CD4-positive, alpha-beta T cell treated with Interleukin-17A for 1 hour (primary cell): ENCODE measurements around the gene ZFYVE27.

Experiments used
- DNase-seq: peaks from one replicate; pipeline ENCODE4 v3.0.0-alpha.2; 2020

Gene ZFYVE27

DNA sequence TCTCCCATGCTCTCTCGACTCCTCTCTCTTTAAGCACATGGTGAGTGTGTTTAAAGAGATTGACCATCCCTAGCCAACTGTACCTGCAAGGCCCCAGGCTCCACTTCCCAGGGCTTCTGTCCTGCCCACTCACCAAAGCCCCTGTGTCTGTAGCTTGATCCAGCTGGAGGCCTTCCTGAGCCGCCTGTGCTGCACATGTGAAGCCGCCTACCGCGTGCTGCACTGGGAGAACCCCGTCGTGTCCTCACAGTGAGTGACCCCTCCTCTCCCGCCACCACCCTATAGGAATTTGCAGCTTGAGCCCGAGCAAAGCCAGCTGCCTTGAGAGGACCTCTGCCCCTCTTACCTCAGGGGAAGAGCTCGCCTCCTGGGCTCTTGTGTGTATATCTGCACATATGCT is 11.2 kb downstream of the ZFYVE27 start:
- DNase-seq = no peak

DNA sequence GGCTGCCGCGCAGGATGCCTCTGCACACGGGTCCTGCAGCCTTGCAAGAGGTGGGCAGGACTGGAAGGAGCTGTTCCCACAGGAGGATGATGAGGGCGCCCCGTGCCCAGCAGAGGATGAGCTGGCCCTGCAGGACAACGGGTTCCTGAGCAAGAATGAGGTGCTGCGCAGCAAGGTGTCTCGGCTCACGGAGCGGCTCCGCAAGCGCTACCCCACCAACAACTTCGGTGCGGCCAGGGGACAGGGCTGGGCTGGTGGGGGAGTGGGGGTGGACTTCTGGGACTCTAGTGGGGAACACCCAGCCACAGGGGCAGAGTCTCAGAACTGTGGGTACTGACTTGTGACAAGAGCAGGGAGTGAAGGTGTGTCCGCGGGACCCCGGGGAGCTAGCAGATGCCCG is 16.0 kb downstream of the ZFYVE27 start:
- DNase-seq = no peak

DNA sequence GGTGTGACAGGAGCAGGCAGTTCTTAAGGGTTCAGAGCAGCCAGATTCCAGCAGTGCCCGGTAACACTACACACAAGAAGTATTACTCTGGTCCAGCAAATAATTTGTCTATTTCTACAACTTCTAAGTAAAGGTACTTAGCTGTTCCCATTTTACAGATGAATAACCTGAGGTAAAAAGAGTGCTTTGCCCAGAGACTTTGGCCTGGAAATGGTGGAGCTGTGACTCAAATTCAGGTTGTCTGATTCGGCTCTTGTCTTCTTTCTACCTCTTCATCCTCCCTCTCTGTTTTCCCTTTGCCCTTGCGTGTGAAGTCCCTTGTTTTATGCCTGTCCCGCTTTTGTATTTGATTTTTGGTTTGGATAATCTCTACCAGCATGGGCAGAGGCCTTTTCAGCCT is 17.8 kb downstream of the ZFYVE27 start:
- no peak for DNase-seq

DNA sequence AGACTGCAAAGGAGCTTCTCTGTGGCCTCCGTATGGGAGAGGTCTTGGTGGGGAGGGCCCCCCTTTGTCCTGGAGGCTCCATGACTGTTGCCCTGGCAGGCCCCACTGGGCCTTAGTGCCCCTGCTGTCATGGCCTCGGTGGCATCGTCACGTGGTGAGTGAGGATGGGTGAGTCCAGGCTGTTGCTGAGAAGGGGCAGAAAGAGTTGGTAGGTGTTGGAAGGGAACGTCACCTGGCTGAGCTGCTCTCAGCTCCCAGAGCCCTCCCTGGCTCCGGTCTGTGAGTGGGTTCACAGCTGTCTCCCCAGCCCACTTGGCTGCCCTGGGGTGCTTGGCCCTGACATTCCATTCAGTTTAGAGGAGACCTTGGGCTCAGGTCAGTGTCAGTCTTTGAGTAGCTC is 18.8 kb downstream of the ZFYVE27 start:
- no peak for DNase-seq

DNA sequence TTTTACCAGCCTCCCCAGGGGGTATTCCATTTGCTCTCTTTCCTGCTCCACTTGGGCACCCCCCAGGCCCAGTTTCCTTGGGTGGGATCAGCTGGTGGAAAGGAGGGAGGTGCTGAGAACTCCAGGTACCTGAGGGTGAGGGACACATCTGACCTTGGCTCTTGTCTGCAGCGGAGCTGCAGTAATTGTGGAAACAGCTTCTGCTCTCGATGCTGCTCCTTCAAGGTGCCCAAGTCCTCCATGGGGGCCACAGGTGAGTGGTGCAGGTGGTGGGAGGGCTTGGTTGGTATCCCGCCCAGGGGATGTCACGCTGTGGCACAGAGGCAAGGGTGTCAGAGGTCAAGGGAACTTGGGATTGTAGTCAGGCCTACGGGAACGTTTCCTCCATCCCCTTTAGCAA is 20.5 kb downstream of the ZFYVE27 start:
- no peak for DNase-seq

DNA sequence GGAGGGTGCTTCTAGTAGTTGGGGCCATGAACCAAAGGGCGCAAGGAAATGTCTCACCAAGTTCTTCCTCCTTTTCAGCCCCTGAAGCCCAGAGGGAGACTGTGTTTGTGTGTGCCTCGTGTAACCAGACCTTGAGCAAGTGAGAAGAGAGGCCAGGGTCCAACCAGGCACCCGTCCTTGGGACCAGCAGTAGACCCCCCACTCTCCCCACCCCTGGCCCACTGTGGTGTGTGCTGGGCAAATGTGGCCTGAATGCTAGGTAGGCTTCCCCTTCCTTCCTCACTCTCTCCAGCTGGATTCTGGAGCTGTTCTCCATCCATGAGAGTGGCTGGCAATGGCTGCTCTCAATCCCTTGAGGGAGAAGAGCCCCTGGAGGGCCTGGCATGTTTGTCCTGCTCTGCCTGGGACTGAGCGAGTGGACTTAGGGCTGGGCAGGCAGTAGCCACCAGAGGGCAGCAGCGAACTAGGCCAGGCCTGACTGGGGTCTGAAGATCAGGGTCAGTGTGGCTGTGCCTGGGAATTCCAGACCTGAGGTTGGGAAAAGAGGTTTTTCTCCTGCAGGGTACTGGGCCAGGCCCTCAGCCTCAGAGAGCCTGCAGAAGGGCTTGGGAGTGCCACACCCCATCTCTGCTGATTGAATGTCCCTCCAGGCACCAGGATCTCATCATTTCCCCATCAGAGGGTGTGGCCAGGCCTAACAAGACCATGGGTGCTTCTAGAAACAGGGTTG is 22.4 kb downstream of the ZFYVE27 start:
- peak; percentile 45 for DNase-seq

DNA sequence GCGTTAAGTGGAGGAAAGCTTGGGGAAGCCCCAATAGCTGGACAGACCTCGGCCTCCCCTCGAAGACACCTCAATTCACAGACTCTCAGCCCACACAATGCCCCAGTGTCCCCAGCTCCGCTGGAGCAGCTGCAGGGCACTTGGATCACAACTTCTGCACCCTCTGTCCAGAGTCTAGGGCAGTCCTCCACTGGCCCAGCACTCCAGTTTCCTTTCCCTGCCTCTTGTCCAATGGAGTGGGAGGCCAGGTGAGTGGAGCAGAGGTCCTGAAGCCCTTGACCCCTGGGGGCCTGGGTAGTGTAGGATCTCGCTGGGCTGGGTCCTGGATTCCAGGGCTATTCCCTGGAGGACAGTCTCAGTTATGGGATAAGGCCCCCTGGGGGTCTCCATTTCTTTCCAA is 23.0 kb downstream of the ZFYVE27 start:
- DNase-seq = no peak

DNA sequence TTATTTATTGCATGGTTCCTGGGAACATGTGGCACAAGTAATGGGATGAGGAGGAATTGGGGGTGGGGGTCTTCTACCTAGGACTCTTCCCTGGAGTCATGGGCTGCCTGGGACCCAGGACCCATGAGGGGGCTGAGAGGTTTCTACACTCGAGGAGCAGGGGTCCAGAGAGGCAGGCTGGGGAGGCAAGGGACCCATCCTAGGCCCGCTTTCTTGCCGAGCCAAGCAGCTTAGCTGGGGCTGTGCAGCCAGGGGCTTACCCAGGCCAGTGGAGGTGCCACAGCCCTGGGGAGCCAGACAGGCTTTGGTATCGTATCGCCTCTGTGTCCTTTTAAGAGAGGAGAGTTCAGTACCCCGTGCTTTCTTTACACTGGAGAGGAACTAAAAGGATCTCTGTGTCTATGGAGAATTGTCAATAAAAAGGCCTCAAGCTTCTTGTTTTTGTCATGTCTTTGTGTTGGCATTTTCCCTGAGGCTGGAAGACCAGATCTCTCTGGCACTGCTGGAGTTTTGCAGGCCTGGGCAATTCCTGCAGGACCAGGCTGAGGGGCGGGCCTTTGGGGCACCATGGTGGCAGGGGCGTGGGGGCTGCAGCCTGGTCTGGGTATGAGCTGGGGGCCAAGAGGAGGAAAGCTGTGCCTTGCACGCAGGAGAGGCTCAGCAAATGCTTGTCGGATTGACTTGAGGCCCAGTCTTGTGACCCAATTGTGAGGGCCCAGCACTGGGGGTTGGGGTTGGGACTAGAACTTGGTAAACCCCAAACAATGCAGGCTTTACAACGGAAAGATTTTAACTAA is 23.7 kb downstream of the ZFYVE27 start:
- DNase-seq = no peak

DNA sequence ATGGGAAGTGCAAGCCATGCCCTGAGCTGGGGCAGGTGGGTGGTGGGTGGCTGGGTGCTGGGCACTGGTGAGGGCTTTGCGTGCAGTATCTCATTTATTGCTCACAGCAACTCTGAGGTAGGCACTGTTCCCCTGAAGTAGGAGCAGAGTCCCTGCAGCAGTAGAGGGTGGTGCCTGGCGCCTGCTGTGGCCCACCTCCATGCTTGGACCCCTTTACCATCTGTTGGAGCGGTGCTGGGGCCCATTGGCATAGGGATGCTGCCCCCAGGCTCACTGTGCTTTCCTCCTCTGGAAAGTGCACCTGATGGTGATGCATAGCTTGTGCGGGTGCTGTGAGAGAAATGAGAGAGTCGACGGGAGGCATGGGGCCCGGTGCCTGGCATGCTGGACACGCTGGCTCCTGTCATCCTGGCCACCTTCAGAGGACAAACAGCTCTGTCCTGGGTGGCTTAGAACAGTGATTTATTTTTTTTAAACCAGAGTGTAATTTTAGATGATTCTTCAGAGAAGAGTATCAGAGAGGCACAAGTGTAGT is 24.5 kb downstream of the ZFYVE27 start:
- no peak for DNase-seq

DNA sequence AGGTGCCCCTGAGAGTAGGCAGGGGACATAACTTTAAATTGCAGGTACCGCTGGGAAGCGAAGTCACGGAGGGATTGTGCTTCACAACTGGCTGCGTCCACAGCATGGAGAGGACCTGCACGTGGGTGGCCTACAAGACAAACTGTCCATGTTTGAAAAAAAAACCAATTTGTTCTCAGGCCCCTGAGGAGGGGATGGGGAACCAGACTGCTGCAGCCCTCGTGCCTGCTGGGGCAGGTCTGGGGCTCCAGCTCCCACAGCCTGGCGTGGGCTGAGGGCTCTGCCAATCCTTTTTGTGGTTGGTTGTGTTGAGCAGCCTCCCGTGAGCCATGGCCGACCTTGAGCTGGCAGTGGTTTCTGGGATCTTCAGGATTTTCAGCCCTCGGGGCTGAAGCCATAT is 25.1 kb downstream of the ZFYVE27 start:
- DNase-seq = no peak

DNA sequence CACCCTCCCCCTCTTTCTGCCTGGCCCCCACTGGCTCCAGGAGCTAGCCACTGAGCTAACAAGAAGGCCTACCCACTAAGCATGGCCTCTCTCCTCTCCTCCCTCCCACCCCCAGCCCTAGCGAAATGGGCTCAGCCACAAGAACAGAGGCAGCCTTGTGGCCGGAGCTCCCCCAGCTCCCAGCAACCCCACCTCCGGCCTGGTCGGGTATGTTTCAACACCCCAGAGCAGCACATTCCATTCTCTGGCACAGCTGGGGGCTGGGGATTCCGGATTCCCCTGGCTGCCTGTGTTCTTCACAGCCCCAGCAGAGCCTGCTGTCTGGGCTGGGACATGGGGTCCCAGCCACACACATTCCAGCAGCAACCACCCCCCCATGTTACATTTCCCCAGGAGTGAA is 25.9 kb downstream of the ZFYVE27 start:
- DNase-seq = no peak

DNA sequence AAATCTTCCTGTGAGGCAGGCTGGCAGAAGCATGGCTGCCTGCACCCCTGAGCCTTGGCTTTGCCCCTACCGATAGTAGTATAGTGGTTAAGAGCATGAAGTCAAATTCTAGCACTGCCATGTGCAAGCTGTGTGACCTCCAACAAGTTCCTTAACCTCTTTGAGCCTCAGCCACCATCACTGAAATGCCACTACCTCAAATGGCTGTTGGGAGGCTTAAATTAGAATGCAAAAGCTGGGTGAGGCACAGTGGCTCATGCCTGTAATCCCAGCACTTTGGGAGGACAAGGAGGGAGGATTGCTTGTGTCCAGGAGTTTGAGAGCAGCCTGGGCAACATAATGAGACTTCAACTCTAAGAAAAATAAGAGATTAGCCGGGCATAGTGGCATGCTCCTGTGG is 26.5 kb downstream of the ZFYVE27 start:
- no peak for DNase-seq

DNA sequence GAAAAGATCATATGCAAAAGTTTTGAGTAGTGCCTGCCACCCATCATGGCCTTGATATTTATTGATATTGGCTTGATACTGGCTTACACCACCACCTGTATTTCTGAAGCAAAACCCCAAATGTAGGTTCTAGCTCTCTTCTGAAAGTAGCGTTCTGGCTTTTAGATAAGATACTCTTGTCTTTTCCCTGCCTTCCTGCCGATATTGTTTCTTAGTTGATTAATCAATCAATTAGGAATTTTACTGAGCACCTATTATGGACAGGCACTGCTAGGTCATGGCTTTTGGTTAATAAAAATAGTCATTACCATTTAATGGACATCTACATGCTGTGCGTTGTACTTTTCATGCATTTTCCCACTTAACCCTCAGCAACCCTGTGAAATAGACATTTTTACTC is 27.0 kb downstream of the ZFYVE27 start:
- DNase-seq = no peak

DNA sequence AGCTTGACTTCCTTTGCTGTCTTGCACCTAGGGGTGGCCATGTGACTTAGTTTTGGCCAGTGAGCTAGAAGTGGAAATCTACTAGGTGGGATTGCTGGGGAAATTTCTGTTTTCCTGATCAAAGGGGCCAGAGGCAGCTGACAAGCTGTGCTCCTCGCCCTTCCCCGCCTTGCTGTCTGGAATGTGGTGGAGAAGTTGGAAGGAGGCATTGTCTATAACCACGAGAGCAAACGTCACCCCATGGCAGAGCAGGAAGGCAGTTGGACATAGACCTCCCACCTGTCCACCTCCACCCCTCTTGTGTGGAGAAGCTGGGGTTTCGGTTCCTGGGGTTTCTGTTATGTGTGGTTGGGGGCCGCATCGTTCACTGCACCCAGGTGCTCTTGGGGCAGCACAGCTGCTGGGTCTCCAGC is 27.6 kb downstream of the ZFYVE27 start:
- DNase-seq = no peak

DNA sequence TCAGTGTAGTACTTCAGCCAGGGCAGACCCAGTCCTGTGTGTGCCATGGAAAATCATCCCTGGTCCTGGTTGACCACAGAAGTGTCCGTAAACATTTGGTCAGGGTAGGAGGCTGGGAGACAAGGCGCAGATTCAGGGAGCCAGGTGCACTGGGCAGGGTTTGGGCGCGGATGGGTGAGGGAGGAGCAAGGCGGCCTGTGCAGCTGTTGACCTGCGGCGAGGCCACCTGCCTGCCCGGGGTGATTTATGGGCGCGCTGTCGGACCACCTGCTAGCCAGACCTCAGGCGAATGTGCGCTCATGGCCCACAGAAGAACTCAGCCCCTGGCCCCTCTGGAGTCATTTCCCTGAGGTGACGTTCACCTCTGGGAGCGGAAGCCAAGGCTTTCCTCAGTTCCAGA is 28.3 kb downstream of the ZFYVE27 start:
- no peak for DNase-seq

DNA sequence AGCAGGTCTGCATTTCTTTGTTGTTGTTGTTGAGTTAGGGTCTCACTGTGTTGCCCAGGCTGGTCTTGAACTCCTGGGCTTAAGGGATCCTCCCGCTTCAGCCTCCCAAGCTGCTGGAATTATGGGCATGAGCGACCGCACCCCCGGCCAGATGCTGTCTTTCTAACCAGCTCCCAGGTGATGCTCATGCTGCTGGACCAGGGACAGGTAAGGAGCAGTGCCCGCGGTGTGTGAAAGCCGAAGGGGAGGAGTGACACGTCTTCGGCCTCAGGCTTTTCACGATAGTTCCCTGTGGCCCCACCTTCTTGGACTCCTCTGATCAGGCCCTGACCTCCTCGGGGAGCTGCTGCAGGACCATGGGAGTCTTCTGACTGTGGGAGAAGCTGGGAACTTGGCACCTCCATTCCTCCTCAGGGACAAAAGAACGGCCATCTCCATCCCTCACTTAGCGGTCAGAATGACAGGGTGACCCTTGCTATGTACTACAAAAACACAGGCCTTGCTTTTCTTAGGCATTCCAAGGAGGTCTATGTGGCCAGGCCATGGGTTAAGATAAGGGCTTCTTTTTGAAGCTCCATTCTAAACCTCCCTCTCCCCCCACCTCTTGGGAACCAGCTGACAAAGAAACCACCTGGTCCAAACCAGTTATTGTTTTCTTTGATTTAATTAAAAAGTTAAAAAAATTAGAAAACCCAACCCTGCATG is 29.3 kb downstream of the ZFYVE27 start:
- DNase-seq = no peak

DNA sequence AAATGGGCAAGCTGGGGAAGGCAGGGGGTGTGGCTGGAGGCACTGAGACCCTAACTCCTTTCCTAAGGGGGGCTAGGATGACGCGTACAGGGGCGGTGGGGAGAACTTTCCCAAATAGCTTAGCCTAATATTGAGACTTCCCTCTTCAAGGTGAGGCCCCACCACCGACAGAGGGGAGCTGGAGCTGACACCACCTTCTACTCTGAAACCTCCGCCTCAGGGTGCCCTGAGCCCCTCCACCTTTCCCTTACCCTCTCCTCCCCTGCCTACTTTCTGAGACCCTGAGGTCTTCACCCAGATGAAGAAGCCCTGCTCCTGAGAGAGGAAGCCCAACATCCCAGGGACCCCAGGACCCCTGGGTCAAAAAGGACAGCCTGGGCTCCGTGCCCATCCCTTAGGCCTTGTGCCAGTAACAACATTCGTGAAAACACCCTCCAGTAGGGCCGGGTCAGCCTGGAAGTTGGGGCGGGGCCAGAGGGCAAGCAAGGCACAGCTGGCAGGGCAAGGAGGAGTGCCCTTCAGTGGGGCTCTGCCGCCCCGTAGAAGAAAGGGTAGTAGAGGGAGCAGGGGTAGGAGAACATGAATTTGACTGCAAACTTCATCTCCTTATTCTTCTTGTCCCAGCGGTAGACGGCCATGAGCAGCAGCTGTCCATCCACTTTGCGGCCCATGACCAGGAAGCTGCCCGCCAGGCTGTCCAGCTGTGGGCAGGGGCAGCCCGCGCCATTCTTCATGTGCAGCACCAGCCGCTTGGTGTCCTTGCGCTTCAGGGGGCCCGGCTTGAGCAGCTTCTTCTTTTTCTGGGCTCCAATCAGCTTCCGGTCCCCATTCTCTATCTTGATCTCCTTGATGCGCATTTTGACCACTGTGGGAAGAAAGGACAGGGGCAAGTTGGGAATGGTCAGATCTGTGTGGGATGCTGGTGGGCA is 30.3 kb downstream of the ZFYVE27 start:
- DNase-seq = no peak

DNA sequence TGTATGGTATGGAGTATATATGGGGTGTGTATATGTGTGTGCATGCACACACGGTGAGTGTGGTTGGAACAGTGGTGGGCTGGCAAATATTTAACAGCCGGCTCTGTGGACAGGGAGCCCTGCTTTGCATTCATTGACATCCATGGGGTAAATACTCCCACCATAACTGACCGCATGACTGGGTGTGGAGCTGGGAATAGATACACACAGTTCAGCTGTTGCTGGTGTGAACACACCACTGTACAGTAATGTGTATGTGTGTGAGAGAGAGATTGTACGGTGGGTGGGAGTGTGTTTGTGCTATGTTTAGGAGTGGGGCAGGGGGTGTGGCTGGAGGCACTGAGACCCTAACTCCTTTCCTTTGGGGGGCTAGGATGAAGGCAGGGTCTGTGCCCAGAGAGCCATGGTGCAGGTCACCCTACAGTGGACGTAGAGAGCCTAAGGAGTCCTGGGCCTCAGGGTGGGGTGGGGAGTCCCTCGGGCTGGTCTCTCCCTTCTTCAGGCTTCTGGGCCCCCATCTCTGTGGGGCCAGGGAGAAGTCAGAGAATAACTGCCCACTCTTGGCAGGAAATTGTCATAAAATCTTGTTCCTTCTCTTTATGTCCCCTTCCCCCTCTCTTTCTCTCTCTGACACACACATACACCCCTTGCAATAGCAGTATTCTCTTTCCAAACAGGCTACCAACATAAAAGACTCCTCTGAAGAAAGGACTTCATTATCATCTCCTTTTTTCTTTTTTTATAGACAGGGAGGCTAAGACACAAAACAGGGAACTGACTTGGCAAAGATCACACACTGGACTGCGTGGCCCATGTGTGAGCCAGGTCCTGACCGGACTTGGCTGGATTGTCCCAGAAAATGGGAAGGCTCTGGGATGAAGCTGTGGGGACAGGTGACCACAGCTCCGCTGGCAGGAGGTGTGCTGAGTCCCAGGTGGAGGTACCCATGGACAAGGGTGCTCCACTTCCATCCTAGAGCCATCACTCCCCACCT is 31.7 kb downstream of the ZFYVE27 start:
- no peak for DNase-seq

DNA sequence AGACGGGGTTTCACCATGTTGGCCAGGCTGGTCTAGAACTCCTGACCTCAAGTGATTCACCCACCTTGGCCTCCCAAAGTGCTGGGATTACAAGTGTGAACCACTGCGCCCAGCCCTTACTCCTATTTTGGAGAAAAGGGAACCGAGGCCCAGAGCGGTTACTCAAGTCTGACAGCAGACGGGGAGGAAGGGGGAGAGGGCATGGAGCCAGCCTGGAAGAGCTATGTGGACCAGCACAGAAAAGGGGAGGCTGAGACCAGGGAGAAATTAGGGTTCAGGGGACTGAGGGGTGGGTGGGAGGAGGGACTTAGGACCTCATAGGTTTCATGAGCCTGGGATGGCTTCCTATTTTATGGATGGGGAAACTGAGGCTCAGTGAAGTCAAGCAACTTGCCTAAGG is 33.3 kb downstream of the ZFYVE27 start:
- no peak for DNase-seq

DNA sequence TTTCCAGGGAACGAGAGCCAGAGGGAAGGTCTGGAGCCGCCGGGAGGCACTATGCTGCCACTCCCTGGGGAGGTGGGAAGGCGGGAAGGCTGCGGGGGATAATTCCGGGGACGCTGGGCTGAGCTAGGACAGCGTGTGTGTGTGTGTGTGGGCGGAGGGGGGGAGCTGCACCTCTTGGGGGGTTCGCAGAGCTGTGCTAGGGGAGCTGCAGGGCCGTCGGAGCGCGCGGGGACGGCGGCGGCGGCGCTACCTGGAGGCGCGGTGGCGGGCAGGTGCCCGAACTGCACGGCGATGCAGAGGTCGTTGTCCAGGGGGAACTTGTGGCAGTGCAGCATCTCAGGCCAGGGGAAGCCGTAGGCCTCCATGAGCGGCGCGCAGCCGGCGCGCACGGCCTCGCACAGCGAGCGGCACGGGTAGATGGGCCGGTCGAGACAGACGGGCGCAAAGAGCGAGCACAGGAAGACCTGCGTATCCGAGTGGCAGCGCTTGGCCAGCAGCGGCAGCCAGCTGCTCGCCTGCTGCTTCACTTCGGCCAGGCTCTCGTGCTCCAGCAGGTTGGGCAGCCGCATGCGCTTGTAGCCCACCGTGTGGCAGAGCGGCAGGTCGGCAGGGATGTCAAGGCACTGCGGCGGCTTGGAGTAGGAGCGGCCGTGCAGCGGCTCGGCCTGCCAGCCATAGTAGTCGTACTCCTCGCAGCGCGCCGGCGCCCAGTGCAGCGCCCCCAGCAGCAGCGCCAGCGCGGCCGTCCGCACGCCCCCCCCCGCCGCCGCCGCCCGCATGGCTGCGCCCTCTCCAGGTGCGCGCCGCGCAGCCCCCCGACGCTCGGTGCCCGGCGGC is 34.3 kb downstream of the ZFYVE27 start:
- DNase-seq = no peak
